K562 (cell line): Measurements from ENCODE around the gene PLP2. TPM values are rescaled to one million over a fixed set of nuclear protein-coding genes. Genes with fewer than 3 reads are reported as not detected.

Experiments
- BCLAF1 ChIP-seq, 2 experiments: fragments of 450-650 bp in 1 of 2; IDR thresholded peaks; 2 replicates each; pipeline ENCODE4 v1.6.1; 2011 to 2017; ENCODE audit warnings: low read depth in 2 of 2, antibody characterized with exemption in 1 of 2, borderline replicate concordance in 1 of 2, low read length in 1 of 2, mild to moderate bottlenecking in 1 of 2, mixed read lengths in 1 of 2; ENCODE audit not compliant: control insufficient read depth in 1 of 2
- BRD9 ChIP-seq: fragments of 450-650 bp; IDR thresholded peaks from 2 replicates; pipeline ENCODE4 v1.6.1; 2018; ENCODE audit warnings: low read depth; ENCODE audit not compliant: partially characterized antibody
- CAMTA2 ChIP-seq: fragments of 250-450 bp; sonication (Bioruptor Pico); conservative IDR thresholded peaks from 2 replicates; pipeline ENCODE4 v1.5.1; 2022
- CREB3 ChIP-seq: fragments of 450-650 bp; conservative IDR thresholded peaks from 2 replicates; pipeline ENCODE4 v1.6.1; 2016; ENCODE audit warnings: missing genetic modification characterization, low read depth, mild to moderate bottlenecking, missing compliant biosample characterization, moderate library complexity
- GTF2A2 ChIP-seq: IDR thresholded peaks from 2 replicates; pipeline ENCODE4 v1.6.1; 2016; ENCODE audit warnings: mild to moderate bottlenecking, missing genetic modification characterization, missing compliant biosample characterization
- NR2C1 ChIP-seq, 2 experiments: fragments of 450-650 bp; IDR thresholded peaks; 2 replicates each; pipeline ENCODE4 v1.6.1; 2017; ENCODE audit warnings: mild to moderate bottlenecking in 2 of 2, antibody characterized with exemption in 1 of 2, inconsistent platforms in 1 of 2, missing compliant biosample characterization in 1 of 2, missing genetic modification characterization in 1 of 2
- POLR2G ChIP-seq: fragments of 200-400 bp; formaldehyde crosslinking; IDR thresholded peaks from 2 replicates; pipeline ENCODE4 v1.6.1; 2017; ENCODE audit warnings: low read depth, mild to moderate bottlenecking, antibody characterized with exemption, low read length, moderate library complexity
- SIRT6 ChIP-seq: IDR thresholded peaks from one replicate; pipeline ENCODE4 v1.6.1; 2012; ENCODE audit warnings: low read depth, mild to moderate bottlenecking, control low read depth, inconsistent platforms, low read length, moderate library complexity
- SRF ChIP-seq, 2 experiments: fragments of 250-450, 450-650 bp in 1 of 2; sonication (Bioruptor Pico) in 1 of 2; sonication (generic) in 1 of 2; formaldehyde crosslinking; IDR thresholded peaks; 2 replicates each; pipeline versions ENCODE4 v1.5.0 to v1.5.1; 2020 to 2022; ENCODE audit warnings: mild to moderate bottlenecking in 1 of 2, missing genetic modification reagents in 1 of 2
- SRSF1 ChIP-seq: fragments of 200-400 bp; formaldehyde crosslinking; IDR thresholded peaks from 2 replicates; pipeline ENCODE4 v1.6.1; 2017; ENCODE audit warnings: mild to moderate bottlenecking, low read depth, low read length, moderate library complexity
- TBL1XR1 ChIP-seq, 2 experiments: IDR thresholded peaks; 2 replicates each; pipeline ENCODE4 v1.6.1; 2012; ENCODE audit warnings: improper control_type of control experiment in 2 of 2, low read length in 2 of 2, mild to moderate bottlenecking in 1 of 2
- TCFL5 ChIP-seq: fragments of 250-450 bp; sonication (Bioruptor Pico); conservative IDR thresholded peaks from 2 replicates; pipeline ENCODE4 v1.6.1; 2021; ENCODE audit warnings: mild to moderate bottlenecking, moderate library complexity, matching md5 sums
- THAP12 ChIP-seq: fragments of 250-450 bp; sonication (Bioruptor Pico); IDR thresholded peaks from 2 replicates; pipeline ENCODE4 v1.9.0; 2021; ENCODE audit warnings: mild to moderate bottlenecking, inconsistent platforms
- TSC22D4 ChIP-seq: fragments of 450-650 bp; IDR thresholded peaks from 2 replicates; pipeline ENCODE4 v1.6.1; 2016; ENCODE audit warnings: missing genetic modification characterization, missing biosample characterization, control low read depth
- ZBTB26 ChIP-seq: fragments of 450-650 bp; formaldehyde crosslinking; IDR thresholded peaks from 2 replicates; pipeline ENCODE4 v1.4.0; 2022; ENCODE audit warnings: missing genetic modification characterization
- ZNF449 ChIP-seq: fragments of 250-450 bp; sonication (Bioruptor Pico); IDR thresholded peaks from 2 replicates; pipeline ENCODE4 v1.8.0; 2022; ENCODE audit warnings: moderate library complexity, mild to moderate bottlenecking, inconsistent platforms
- polyA plus RNA-seq, 8 experiments: library from polyadenylated mRNA; depleted of rRNA in 4 of 8; stranded (reverse) in 5 of 8; unstranded in 3 of 8; fragments of >200 nt; fragmentation: Nextera tagmentation in 2 of 8; fragmentation: Illumina TruSeq in 1 of 8; extraction: Ambion mirVana in 2 of 8; extraction: Trizol in 1 of 8; gene quantifications; 2 replicates each; pipeline versions ENCODE4 v1.2.1 to v1.2.3, GENCODE V29; 2011 to 2014; ENCODE audit warnings: inconsistent platforms in 1 of 8, missing spikeins in 1 of 8
- total RNA-seq, 7 experiments: library from RNA; depleted of rRNA in 6 of 7; stranded (reverse); fragments of >200 nt in 6 of 7; fragmentation: Illumina TruSeq in 2 of 7; extraction: Trizol in 2 of 7; gene quantifications; 2 replicates each; pipeline versions ENCODE4 v1.2.1 to v1.2.3, GENCODE V29; 2011 to 2021; ENCODE audit warnings: low replicate concordance in 1 of 7

Gene PLP2
- total and polyA plus RNA-seq, 9 of the 15 experiments (the other 6 are each of a cell fraction or from before 2014, with no cell fraction given), result 34.7 to 236 (median 112) TPM

- TF ChIP-seq SRSF1 (peak; percentile 97), POLR2G (peak; percentile 87), GTF2A2 (tag) (no peak), TSC22D4 (tag) (no peak), SIRT6 (no peak), BCLAF1 (IDR thresholded peaks at IDR 0.05; ENCODE audit: borderline replicate concordance in 1 of 2, control insufficient read depth in 1 of 2, low read depth in 2 of 2, low read length in 1 of 2) (no peak), CAMTA2 (CRISPR knock-in tag) (no peak), NR2C1 (IDR thresholded peaks at IDR 0.05) (no peak), NR2C1 (tag; IDR thresholded peaks at IDR 0.05) (no peak), SRF (CRISPR knock-in tag; IDR thresholded peaks at IDR 0.05) (no peak), ZNF449 (CRISPR knock-in tag) (no peak), BRD9 (no peak), CREB3 (tag) (no peak), THAP12 (no peak), ZBTB26 (CRISPR knock-in tag) (no peak), TBL1XR1 (IDR thresholded peaks at IDR 0.05; ENCODE audit: low read length in 2 of 2) (0 out of 4 replicates have a peak, but pooled peaks of 1 of the 2 experiments have one; percentile 15), TCFL5 (CRISPR knock-in tag) (no peak)
Observed at GRCh38 chrX:49199906-49200771, 28.4 kb downstream of the PLP2 start, which contains the start of gene SYP (continued).
